ELR (cell line): ENCODE results near the gene EPC1.
"Not testable (repeated sequence)": the region's sequence is repeated elsewhere in the genome, so short reads cannot be mapped to it uniquely, and the experiment has no call there.

Experiments used
- DNase-seq: peaks from one replicate; pipeline ENCODE4 v3.0.0-alpha.2; 2015; ENCODE audit warnings: low read depth

The EPC1 gene

DNA sequence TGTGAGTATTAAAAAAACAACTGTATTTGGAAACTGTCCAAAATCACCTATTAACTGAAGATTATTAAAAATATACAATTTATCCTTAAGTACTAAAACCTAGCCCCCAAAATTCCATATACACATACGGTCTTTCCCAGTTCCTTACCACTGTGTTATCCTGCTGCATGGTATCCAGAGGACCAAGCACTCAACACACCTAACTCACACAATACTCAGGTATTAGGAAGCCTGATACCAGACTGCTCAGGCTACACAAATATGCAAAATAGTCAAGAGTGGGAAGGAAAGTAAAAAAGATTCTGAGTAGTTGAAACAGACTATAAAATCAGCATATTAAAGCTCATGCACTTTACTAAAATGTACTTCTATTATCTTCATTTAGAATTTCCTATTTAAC lies 67.2 kb downstream of the EPC1 start:
- DNase-seq: no peak

- DNase-seq: no peak
These were observed 73.6 kb downstream of the EPC1 start for GRCh38 chr10:32273336-32273735.

GRCh38 chr10:32271617-32272016 lies 75.3 kb downstream of the EPC1 start:
- peak; percentile 10 for DNase-seq

- no peak for DNase-seq
These were observed 77.4 kb downstream of the EPC1 start for GRCh38 chr10:32269343-32270100.

- no peak for DNase-seq
These were observed 78.2 kb downstream of the EPC1 start for GRCh38 chr10:32268788-32269187.

DNA sequence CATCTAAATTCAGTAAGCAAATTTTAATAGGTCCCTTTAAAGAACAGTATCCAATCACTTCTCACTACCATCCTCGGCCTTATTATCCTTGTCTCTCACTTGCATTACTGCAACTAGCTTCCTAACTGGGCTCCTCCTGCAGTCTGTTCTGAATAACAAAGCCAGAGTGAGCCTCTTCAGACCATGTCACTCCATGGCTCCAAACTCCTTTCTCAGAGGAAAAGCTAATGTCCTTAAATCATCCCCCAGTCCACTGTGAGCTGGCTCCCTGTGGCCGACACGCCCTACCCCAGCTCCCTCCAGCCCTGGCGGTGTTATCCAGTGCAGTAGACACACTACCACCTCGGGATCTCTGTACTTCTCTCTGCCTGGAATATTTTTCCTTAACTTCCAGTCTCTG lies 80.0 kb downstream of the EPC1 start:
- DNase-seq: no peak

- no peak for DNase-seq
These were observed 80.4 kb downstream of the EPC1 start for GRCh38 chr10:32266566-32266965.

- no peak for DNase-seq
These were observed 81.2 kb downstream of the EPC1 start for GRCh38 chr10:32265756-32266155.

DNA sequence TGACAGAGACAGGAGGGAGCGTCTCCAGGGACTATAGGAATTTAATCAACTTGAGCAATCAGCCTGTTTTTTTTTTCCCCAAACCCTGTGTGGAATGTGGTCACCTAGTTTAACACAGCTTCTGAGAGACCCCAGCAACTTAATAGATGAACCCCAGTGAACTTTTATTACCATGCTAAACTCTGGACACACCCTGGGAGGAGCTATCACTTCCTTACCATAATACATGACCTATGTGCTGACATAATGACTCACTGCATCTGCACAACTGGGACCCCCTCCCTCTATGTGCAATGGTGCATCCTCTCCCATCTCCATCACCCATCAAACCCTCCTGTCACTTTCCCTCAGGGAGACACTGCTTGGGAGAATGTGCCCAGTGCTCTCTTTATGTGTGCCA lies 83.7 kb downstream of the EPC1 start:
- DNase-seq: peak; percentile 14

GRCh38 chr10:32259551-32259950 lies 87.4 kb downstream of the EPC1 start:
- no peak for DNase-seq

DNA sequence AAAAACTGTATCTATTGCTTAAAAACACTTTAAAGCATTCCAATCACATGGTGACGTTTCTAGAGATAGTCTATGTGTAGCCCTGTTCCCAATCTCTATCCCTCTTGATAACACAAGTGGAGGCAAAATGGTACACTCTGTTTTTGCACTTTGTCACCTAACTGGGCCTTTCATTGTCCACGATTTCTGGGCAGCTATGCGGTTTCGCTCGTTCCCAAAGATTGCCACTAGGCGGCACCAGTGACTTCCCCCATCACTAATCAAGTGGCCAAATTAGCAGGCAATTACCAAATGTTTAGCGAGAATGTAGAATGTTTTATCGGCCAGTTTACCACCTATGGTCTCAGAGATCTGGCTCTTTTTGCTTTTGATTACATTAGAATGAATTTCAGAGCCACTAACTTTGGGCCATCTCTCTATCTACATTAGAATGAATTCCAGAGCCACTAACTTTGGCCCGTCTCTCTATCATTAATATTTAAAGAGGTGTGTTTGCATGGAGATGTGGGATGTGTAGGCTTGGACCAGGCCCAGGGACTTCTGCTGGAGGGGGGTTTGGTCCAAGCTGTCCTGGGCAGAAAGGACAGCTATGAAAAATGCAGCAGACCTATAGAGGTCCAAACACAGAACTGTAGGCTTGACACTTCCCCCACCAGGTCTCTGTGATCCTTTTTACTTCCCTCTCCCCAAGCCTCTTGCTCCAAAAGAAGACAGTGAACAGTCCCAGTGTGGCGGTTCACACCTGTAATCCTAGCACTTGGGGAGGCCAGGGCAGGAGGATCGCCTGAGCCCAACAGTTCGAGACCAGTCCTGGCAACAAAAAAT lies 90.1 kb downstream of the EPC1 start:
- DNase-seq: peak; percentile 56

- DNase-seq: no peak
These were observed 93.1 kb downstream of the EPC1 start for GRCh38 chr10:32253821-32254220.

DNA sequence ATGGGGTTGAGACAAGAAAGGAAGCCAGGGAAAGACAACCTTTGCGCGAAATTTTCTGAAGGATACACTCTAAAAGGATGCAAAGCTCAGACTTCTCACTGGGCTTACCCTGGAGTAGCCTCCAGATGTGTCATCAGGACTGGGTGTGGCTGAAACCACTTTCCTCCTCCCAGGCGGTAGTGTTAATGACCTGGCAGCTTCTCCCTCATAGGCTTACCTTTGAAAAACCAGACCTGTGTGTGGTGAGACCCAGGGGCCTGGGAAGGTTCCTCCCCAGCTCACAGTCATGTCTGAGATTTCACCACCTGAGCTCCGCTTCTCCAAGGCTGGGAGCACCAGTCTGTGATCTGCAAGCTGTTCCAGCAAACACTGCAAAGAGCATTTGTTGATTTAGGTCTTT lies 93.7 kb downstream of the EPC1 start:
- peak; percentile 56 for DNase-seq

DNA sequence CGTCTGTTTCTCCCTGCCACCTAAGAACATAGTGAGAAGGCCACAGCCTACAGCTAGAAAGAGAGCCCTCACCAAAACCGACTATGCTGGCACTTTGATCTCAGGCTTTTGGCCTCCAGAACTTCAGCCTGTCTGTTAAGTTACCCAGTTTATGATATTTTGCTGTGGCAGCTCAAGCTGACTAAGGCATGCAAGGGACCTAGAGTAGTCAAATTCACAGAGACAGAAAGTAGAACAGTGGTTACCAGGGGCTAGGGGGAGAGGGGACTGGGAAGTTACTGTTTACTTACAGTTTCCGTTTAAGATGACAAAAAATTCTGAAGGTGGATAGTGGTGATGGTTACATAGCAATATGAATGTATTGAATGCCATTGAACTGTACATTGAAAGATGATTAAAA lies 96.5 kb downstream of the EPC1 start:
- not testable (repeated sequence) for DNase-seq

GRCh38 chr10:32246685-32247084 lies 100.3 kb downstream of the EPC1 start:
- DNase-seq: no peak

GRCh38 chr10:32245760-32246159 lies 101.2 kb downstream of the EPC1 start:
- no peak for DNase-seq

GRCh38 chr10:32244421-32245207 lies 102.3 kb downstream of the EPC1 start:
- no peak for DNase-seq

- DNase-seq: no peak
These were observed 102.9 kb downstream of the EPC1 start for GRCh38 chr10:32244011-32244410.

GRCh38 chr10:32241946-32242345 lies 105.0 kb downstream of the EPC1 start:
- DNase-seq: no peak

DNA sequence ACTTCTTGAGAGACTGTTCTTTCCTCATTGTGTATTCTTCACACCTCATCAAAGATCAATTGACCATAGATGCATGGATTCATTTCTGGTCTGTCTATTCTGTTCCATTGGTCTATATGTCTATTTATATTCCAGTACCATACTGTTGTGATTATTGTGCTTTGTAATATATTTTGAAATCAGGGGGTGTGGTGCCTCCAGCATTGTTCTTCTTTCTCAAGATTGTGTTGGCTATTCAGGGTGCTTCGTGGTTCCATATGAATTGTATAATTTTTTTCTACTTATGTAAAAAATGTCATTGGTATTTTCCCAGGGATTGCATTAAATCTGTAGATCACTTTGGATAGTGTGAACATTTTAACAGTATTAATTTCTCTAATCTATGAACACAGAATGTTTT lies 106.5 kb downstream of the EPC1 start:
- no peak for DNase-seq

- DNase-seq: peak; percentile 89
These were observed 107.2 kb downstream of the EPC1 start for GRCh38 chr10:32239769-32240168.

- peak; percentile 86 for DNase-seq
These were observed 109.2 kb downstream of the EPC1 start for GRCh38 chr10:32237644-32238345.
